Testis (tissue), 3 donors: Measurements from ENCODE around the gene BLCAP. TPM values are rescaled to one million over a fixed set of nuclear protein-coding genes. Genes with fewer than 3 reads are reported as not detected.

ENCODE experiments used
- DNase-seq: peaks from one replicate; pipeline ENCODE4 v3.0.0-alpha.2; 2019
- H3K27ac ChIP-seq, 2 donors: fragments of 200-600 bp; sonication (generic); one replicate each; pipeline ENCODE4 v1.5.1; 2019
- H3K27me3 ChIP-seq: fragments of 200-600 bp; sonication (generic); one replicate; pipeline ENCODE4 v1.5.1; 2019
- H3K36me3 ChIP-seq: fragments of 200-600 bp; sonication (generic); one replicate; pipeline ENCODE4 v1.5.1; 2017; ENCODE audit warnings: low read depth; ENCODE audit errors: missing control alignments
- H3K4me1 ChIP-seq: fragments of 200-600 bp; sonication (generic); one replicate; pipeline ENCODE4 v1.5.1; 2019
- H3K4me3 ChIP-seq, 2 donors: fragments of 200-600 bp; sonication (generic); one replicate each; pipeline ENCODE4 v1.5.1; 2017 to 2019
- H3K9me3 ChIP-seq: fragments of 200-600 bp; sonication (generic); one replicate; pipeline ENCODE4 v1.5.1; 2017
- POLR2A ChIP-seq: fragments of 450-650 bp; IDR thresholded peaks from one replicate; pipeline ENCODE4 v1.6.1; 2017; ENCODE audit warnings: antibody characterized with exemption, mild to moderate bottlenecking, moderate library complexity
- WGBS, 2 donors: methylation state at CpG; one replicate each; pipeline ENCODE4 v1.1.5; 2018; 5-methylcytosine and 5-hydroxymethylcytosine counted together
- intact Hi-C: fragments of 100-400 bp; cut with DNase I; formaldehyde crosslinking; loops from one replicate; pipeline ENCODE4 v1.15.1; 2023; ENCODE audit warnings: low total_unique reads
- polyA plus RNA-seq: library from polyadenylated mRNA; stranded (reverse); fragments of 350-450 nt; fragmentation: Illumina TruSeq; extraction: RNeasy Lipid Tissue Mini Kit (QIAGEN cat#74804); gene quantifications from one replicate; pipeline ENCODE4 v1.2.3, GENCODE V29; 2014; ENCODE audit warnings: low read depth, low replicate concordance; ENCODE audit not compliant: insufficient read depth
- total RNA-seq, 2 donors: library from RNA; depleted of rRNA; stranded (reverse); fragments of >200 nt; gene quantifications; one replicate each; pipeline ENCODE4 v1.2.3, GENCODE V29; 2016
- TF ChIP-seq, protein P1 (sequence below), 3 experiments: fragments of 450-650 bp in 2 of 3; fragments of 200-600 bp in 1 of 3; sonication (generic) in 1 of 3; IDR thresholded peaks; one replicate each; pipeline ENCODE4 v1.5.1; 2016 to 2019; ENCODE audit warnings: antibody characterized with exemption in 3 of 3, mild to moderate bottlenecking in 2 of 3, moderate library complexity in 1 of 3

BLCAP gene
- total and polyA plus RNA-seq, 3 donors from 2014 or later = 76.9 to 83.6 (median 80.0) TPM

- DNase-seq = no peak
- no peaks in the 10 kb centered on the region for H3K9me3 ChIP-seq
- WGBS, 2 donors = 73 to 83% methylated on average over 9 of the region's 9 CpGs
- H3K4me3 ChIP-seq = no peak overlapping the region
- H3K27me3 ChIP-seq = no peaks in the 10 kb centered on the region
- H3K27ac ChIP-seq = no peak overlapping the region
- no peaks in the 10 kb centered on the region for H3K36me3 ChIP-seq
- intact Hi-C loops = no loop called here
- no peak for TF ChIP-seq POLR2A
- TF ChIP-seq, protein P1, sequence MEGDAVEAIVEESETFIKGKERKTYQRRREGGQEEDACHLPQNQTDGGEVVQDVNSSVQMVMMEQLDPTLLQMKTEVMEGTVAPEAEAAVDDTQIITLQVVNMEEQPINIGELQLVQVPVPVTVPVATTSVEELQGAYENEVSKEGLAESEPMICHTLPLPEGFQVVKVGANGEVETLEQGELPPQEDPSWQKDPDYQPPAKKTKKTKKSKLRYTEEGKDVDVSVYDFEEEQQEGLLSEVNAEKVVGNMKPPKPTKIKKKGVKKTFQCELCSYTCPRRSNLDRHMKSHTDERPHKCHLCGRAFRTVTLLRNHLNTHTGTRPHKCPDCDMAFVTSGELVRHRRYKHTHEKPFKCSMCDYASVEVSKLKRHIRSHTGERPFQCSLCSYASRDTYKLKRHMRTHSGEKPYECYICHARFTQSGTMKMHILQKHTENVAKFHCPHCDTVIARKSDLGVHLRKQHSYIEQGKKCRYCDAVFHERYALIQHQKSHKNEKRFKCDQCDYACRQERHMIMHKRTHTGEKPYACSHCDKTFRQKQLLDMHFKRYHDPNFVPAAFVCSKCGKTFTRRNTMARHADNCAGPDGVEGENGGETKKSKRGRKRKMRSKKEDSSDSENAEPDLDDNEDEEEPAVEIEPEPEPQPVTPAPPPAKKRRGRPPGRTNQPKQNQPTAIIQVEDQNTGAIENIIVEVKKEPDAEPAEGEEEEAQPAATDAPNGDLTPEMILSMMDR (IDR thresholded peaks at IDR 0.05) = no peak
- no peaks in the 10 kb centered on the region for H3K4me1 ChIP-seq
Observed at GRCh38 chr20:37573626-37574198, 46.0 kb upstream of the BLCAP start.

- Histone ChIP-seq H3K27ac (no peak overlapping the region), H3K27me3 (no peaks in the 10 kb centered on the region), H3K4me1 (no peaks in the 10 kb centered on the region), H3K36me3 (no peaks in the 10 kb centered on the region), H3K9me3 (no peaks in the 10 kb centered on the region), H3K4me3 (no peak overlapping the region)
- TF ChIP-seq POLR2A = no peak
- TF ChIP-seq, protein P1 (IDR thresholded peaks at IDR 0.05) = no peak
- DNase-seq = no peak
- 85 to 95% methylated on average over 4 to 6 of the region's 6 CpGs for WGBS, 2 donors
- intact Hi-C loops = no loop called here
Observed at GRCh38 chr20:37571033-37571432, 43.4 kb upstream of the BLCAP start.

DNA sequence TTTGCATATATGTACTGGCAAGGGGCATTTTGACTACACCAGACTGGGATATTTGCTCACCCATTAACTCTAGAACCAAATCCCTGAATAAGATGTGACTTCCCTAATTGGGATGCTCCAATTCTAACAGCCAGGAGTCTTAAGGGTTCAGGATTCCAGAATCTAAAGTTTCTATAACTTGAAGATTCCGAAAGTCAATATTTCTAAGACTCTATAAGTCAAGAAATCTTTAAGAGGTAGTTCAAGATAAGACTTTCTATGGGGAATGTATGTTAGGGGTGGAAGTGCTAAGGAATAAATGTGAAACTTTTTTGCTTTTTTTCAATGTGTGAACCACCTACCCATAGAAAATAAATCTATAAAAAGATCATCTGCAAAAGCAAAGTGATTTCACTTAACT, 42.7 kb upstream of the BLCAP start:
- H3K27me3 ChIP-seq = no peaks in the 10 kb centered on the region
- no peak overlapping the region for H3K27ac ChIP-seq
- 93 to 96% methylated on average over 1 of the region's 1 CpG for WGBS, 2 donors
- TF ChIP-seq, protein P1 (IDR thresholded peaks at IDR 0.05) = no peak
- no peak for TF ChIP-seq POLR2A
- H3K9me3 ChIP-seq = no peaks in the 10 kb centered on the region
- H3K4me1 ChIP-seq = no peaks in the 10 kb centered on the region
- H3K4me3 ChIP-seq = no peak overlapping the region
- no peaks in the 10 kb centered on the region for H3K36me3 ChIP-seq
- intact Hi-C loops = no loop called here
- DNase-seq = no peak

DNA sequence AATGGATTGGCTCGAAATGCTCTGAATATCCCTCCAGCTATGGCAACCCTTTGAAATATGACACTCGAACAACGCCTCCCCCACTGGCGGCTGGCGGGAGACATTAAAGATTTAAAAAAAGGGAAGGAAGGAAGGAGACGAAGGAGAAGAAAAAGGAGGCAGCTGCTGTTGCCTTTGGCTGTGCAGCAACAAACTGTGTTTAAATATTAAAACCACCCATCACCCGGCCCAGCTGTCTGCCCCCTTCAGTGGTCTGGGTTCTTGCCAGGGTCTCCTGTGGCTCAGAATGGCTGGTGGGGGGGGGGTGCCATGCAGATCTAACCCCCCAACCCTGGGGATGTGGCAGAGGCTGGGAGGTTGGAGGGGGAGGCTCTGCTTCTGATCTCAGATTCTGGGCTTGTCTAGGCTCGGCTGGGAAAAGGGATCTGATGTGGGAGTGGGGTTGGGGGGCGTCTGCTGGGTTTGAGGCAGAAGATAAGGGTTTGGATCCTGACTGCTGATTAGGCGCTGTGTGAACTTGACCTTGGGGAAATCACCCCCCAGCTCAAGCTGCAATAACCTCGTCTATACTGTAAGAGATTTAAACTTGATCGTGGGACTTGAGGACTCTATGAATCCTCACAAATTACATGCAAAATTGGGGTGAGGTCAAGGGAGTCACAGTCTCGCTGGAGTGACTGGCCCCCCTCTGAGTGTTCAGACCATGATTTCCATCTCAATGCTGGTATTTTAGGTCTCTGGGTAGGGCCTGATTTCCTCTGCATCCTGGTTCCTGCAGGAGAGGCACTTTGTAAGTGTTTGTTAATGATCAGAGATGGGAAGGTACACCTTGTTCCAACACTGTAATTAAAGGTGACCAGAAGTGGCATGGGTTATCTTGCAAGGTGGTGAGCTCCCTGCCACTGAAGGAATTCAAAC, 40.3 kb upstream of the BLCAP start:
- TF ChIP-seq, protein P1 (IDR thresholded peaks at IDR 0.05) = no peak
- no peak for TF ChIP-seq POLR2A
- H3K4me1 ChIP-seq = no peaks in the 10 kb centered on the region
- WGBS, 2 donors = 18 to 27% methylated on average over 13 of the region's 13 CpGs
- no peaks in the 10 kb centered on the region for H3K36me3 ChIP-seq
- H3K4me3 ChIP-seq = no peak overlapping the region
- intact Hi-C loops = loop anchor here (10.0 kb wide), 1 partner anchor 427 kb away; no protein-coding TSS in a partner anchor
- DNase-seq = peak; percentile 9
- H3K27me3 ChIP-seq = no peaks in the 10 kb centered on the region
- no peak overlapping the region for H3K27ac ChIP-seq
- H3K9me3 ChIP-seq = no peaks in the 10 kb centered on the region
